Measurements from ENCODE around the gene LYST.

LYST gene

DNA sequence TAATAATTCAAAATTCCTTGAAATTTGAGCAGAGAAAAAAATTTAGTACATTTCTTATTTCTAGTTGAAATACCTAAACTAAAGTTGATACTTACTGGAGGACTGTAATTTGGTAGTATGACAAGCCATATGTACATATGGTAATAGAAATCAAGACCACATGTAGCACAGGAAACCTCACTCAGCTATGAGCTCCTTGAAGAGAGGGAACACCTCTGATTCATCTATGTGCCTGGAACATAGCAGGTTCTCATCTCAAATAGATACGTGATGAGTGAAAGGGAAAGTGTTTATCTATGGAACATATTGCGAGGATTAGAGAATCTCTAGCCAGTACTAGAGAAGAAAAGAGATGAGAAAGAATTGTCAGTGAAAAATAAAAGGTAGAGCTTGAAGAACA lies 169.2 kb downstream of the LYST start:
- Histone ChIP-seq H3F3A (ENCODE audit: insufficient read depth, low read length) (no peaks in the 10 kb centered on the region), H3K4me3 (ENCODE audit: low read depth, low read length, poor library complexity, severe bottlenecking) (no peak overlapping the region), H3K9ac (ENCODE audit: low read length) (no peak overlapping the region), H3K4me2 (ENCODE audit: low read length) (no peak overlapping the region), H2AFZ (ENCODE audit: low read length) (no peak overlapping the region), H3K36me3 (ENCODE audit: insufficient read depth, low read length) (no peaks in the 10 kb centered on the region), H3K9me2 (ENCODE audit: low read depth, low read length) (no peaks in the 10 kb centered on the region), H4K20me1 (ENCODE audit: insufficient read depth, low read length) (no peaks in the 10 kb centered on the region), H3K27ac (ENCODE audit: low read depth, low read length, poor library complexity, severe bottlenecking) (no peak overlapping the region), H3K27me3 (ENCODE audit: insufficient read depth, low read length) (no peaks in the 10 kb centered on the region), H3K9me3 (ENCODE audit: low read length) (no peaks in the 10 kb centered on the region), H3K4me1 (ENCODE audit: insufficient read depth, low read length, severe bottlenecking) (no peaks in the 10 kb centered on the region), H3K79me2 (ENCODE audit: insufficient read depth, low read length) (no peaks in the 10 kb centered on the region)
- TF ChIP-seq, protein P1, sequence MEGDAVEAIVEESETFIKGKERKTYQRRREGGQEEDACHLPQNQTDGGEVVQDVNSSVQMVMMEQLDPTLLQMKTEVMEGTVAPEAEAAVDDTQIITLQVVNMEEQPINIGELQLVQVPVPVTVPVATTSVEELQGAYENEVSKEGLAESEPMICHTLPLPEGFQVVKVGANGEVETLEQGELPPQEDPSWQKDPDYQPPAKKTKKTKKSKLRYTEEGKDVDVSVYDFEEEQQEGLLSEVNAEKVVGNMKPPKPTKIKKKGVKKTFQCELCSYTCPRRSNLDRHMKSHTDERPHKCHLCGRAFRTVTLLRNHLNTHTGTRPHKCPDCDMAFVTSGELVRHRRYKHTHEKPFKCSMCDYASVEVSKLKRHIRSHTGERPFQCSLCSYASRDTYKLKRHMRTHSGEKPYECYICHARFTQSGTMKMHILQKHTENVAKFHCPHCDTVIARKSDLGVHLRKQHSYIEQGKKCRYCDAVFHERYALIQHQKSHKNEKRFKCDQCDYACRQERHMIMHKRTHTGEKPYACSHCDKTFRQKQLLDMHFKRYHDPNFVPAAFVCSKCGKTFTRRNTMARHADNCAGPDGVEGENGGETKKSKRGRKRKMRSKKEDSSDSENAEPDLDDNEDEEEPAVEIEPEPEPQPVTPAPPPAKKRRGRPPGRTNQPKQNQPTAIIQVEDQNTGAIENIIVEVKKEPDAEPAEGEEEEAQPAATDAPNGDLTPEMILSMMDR (IDR thresholded peaks at IDR 0.05; ENCODE audit: low read length) = no peak
- TF ChIP-seq EZH2 (IDR thresholded peaks at IDR 0.05; ENCODE audit: borderline replicate concordance, low read length) = no peak

- no peak overlapping the region for H3K27ac ChIP-seq (ENCODE audit: low read depth, low read length, poor library complexity, severe bottlenecking)
- H3K4me2 ChIP-seq (ENCODE audit: low read length) = no peak overlapping the region
- no peak overlapping the region for H2AFZ ChIP-seq (ENCODE audit: low read length)
- no peak for TF ChIP-seq EZH2 (IDR thresholded peaks at IDR 0.05; ENCODE audit: borderline replicate concordance, low read length)
- TF ChIP-seq, protein P1 (IDR thresholded peaks at IDR 0.05; ENCODE audit: low read length) = no peak
- no peaks in the 10 kb centered on the region for H3K9me2 ChIP-seq (ENCODE audit: low read depth, low read length)
- no peaks in the 10 kb centered on the region for H3K9me3 ChIP-seq (ENCODE audit: low read length)
- H3K36me3 ChIP-seq (ENCODE audit: insufficient read depth, low read length) = no peaks in the 10 kb centered on the region
- no peaks in the 10 kb centered on the region for H3K27me3 ChIP-seq (ENCODE audit: insufficient read depth, low read length)
- no peaks in the 10 kb centered on the region for H3K4me1 ChIP-seq (ENCODE audit: insufficient read depth, low read length, severe bottlenecking)
- H3K4me3 ChIP-seq (ENCODE audit: low read depth, low read length, poor library complexity, severe bottlenecking) = no peak overlapping the region
- no peak overlapping the region for H3K9ac ChIP-seq (ENCODE audit: low read length)
- H4K20me1 ChIP-seq (ENCODE audit: insufficient read depth, low read length) = no peaks in the 10 kb centered on the region
- no peaks in the 10 kb centered on the region for H3F3A ChIP-seq (ENCODE audit: insufficient read depth, low read length)
- H3K79me2 ChIP-seq (ENCODE audit: insufficient read depth, low read length) = no peaks in the 10 kb centered on the region
These were observed 177.3 kb downstream of the LYST start for GRCh38 chr1:235689356-235689755.

DNA sequence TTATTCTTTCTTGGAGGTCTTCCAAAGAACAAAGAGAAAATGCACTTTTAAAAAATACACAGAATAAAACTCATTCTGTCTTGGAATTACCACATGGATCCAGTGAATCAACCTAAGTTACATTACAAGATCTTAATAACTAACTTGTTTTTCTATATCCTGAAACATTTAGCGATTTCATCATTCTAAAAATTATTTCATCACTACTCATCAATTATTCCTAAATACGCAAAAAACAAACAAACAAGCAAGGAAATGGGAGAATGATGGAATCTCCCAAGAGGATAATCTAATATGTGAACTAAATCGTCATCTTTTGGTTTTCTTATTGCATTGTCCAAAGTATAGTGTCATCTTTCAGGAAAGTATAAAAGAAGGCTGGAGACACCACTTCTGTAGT lies 178.6 kb downstream of the LYST start:
- TF ChIP-seq EZH2 (IDR thresholded peaks at IDR 0.05; ENCODE audit: borderline replicate concordance, low read length) = no peak
- H4K20me1 ChIP-seq (ENCODE audit: insufficient read depth, low read length) = no peaks in the 10 kb centered on the region
- no peaks in the 10 kb centered on the region for H3K4me1 ChIP-seq (ENCODE audit: insufficient read depth, low read length, severe bottlenecking)
- H3K27me3 ChIP-seq (ENCODE audit: insufficient read depth, low read length) = no peaks in the 10 kb centered on the region
- no peak overlapping the region for H3K4me2 ChIP-seq (ENCODE audit: low read length)
- no peak overlapping the region for H2AFZ ChIP-seq (ENCODE audit: low read length)
- H3K4me3 ChIP-seq (ENCODE audit: low read depth, low read length, poor library complexity, severe bottlenecking) = no peak overlapping the region
- no peak overlapping the region for H3K27ac ChIP-seq (ENCODE audit: low read depth, low read length, poor library complexity, severe bottlenecking)
- no peak overlapping the region for H3K9ac ChIP-seq (ENCODE audit: low read length)
- no peaks in the 10 kb centered on the region for H3K36me3 ChIP-seq (ENCODE audit: insufficient read depth, low read length)
- no peaks in the 10 kb centered on the region for H3K9me3 ChIP-seq (ENCODE audit: low read length)
- no peaks in the 10 kb centered on the region for H3K9me2 ChIP-seq (ENCODE audit: low read depth, low read length)
- no peaks in the 10 kb centered on the region for H3F3A ChIP-seq (ENCODE audit: insufficient read depth, low read length)
- no peaks in the 10 kb centered on the region for H3K79me2 ChIP-seq (ENCODE audit: insufficient read depth, low read length)

- Histone ChIP-seq H2AFZ (ENCODE audit: low read length) (no peak overlapping the region), H3K79me2 (ENCODE audit: insufficient read depth, low read length) (no peaks in the 10 kb centered on the region), H3K36me3 (ENCODE audit: insufficient read depth, low read length) (no peaks in the 10 kb centered on the region), H3K4me1 (ENCODE audit: insufficient read depth, low read length, severe bottlenecking) (no peaks in the 10 kb centered on the region), H3F3A (ENCODE audit: insufficient read depth, low read length) (no peaks in the 10 kb centered on the region), H3K9me3 (ENCODE audit: low read length) (no peaks in the 10 kb centered on the region), H3K9me2 (ENCODE audit: low read depth, low read length) (no peaks in the 10 kb centered on the region), H3K27ac (ENCODE audit: low read depth, low read length, poor library complexity, severe bottlenecking) (no peak overlapping the region), H3K9ac (ENCODE audit: low read length) (no peak overlapping the region), H4K20me1 (ENCODE audit: insufficient read depth, low read length) (no peaks in the 10 kb centered on the region), H3K27me3 (ENCODE audit: insufficient read depth, low read length) (no peaks in the 10 kb centered on the region), H3K4me3 (ENCODE audit: low read depth, low read length, poor library complexity, severe bottlenecking) (no peak overlapping the region), H3K4me2 (ENCODE audit: low read length) (no peak overlapping the region)
- TF ChIP-seq, protein P1 (IDR thresholded peaks at IDR 0.05; ENCODE audit: low read length) = no peak
- TF ChIP-seq EZH2 (IDR thresholded peaks at IDR 0.05; ENCODE audit: borderline replicate concordance, low read length) = no peak
These were observed 183.1 kb downstream of the LYST start for GRCh38 chr1:235683653-235684052.

Data from OCI-LY1 (cell line).